ENCODE data around the gene DNAAF1.

The DNAAF1 gene

DNA sequence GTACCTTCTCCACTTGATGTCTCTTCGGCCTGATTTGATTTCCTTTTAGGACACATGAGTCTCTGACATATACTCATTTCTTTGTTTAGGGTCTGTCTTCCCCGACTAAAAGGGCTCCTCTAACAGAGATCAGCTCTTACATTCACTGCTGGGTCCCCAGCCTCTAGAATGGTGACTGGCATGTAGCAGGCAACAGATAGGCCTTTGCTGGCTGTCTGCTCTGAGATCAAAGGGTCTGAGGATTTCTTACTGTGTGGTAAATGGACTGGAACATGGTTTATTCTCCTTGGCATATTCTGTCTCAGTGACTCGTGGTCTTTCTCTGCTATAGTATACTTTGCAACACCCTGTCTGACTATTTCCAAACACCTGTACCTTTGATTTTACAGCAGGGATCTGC, 16.7 kb downstream of the DNAAF1 start:
- no peak for DNase-seq

DNA sequence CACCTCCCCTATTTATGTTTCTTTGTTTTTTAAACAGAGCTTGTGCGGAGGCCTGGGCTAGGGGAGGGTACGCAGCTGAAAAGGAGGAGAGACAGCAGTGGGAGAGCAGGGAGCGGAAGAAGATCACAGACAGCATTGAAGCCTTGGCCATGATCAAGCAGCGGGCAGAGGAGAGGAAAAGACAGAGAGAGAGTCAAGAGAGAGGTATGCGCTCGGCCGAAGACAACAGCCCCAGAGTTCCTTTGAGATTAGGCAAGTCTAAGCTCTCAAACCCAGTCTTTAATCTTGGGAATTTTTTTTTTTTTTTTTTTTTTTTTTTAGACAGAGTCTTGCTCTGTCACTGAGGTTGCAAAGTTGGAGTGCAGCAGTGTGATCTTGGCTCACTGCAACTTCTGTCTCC, 20.6 kb downstream of the DNAAF1 start:
- no peak for DNase-seq

DNA sequence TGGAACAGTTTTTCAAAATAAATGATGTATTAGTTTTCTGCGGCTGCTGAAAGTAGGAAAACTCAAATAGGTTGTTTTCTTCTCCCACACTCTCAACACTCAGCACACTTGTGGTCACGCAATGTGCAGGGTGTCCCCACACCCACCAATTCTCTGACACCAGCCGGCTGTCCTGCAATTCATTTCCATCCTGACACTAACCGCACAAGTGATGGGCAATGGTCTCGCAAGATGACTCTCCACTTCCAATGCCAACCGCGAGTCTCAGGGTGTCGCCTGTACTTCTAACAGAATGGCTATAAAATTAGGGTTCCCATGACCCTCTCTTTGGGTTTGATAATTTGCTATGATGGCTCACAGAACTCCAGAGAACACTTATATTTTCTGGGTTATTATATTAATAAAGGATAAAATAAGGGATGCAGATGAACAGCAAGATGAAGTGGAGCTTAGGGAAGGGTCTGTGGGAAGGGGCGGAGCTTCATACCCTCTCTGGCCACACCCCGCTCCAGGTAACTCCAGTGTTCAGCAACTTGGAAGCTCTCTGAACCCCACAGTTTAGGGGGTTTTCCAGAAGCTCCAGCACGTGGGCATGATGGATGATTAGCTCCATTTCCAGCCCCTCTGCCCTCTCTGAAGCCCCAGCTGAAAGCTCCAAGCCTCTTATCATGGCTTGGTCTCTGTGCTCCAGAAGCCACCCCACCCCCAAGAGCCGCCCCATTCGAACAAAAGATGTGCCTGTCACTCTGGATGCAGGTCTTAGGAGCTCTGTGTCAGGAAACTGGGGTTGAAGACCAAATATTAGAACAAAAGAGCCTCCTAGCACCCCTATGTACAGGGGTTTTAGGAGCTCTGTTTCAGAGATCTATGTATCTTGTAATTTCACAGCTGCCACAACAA, 21.9 kb downstream of the DNAAF1 start:
- no peak for DNase-seq

DNA sequence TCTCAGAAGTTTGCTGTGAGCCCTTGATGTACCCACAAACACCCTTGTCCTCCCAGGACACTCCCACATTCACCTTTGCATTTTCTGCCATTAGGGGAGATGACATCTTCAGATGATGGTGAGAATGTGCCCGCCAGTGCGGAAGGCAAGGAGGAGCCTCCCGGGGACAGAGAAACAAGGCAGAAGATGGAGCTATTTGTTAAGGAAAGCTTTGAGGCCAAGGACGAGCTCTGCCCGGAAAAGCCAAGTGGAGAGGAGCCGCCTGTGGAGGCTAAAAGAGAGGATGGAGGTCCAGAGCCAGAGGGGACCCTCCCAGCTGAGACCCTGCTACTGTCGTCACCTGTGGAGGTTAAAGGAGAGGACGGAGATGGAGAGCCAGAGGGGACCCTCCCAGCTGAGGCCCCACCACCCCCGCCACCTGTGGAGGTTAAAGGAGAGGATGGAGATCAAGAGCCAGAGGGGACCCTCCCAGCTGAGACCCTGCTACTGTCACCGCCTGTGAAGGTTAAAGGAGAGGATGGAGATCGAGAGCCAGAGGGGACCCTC, 24.7 kb downstream of the DNAAF1 start:
- DNase-seq, result no peak

DNA sequence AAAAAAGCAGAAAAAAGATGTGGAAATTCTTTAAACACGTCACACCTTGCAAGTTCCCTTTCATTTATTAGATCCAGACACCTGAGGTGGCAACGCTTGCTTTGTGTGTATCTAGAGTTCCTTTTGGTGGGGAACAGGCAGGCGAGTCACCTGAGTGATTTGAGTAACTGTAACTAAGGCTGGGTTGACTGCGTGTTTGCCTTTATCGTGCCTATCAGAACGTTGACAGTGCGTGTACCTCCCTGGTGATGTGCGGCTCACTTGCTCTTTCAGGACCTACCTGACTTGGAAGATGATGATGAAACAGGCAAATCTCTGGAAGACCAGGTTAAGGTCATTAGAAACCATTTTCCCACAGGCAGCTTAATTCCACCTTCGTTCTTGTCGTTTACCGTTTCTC, 29.3 kb downstream of the DNAAF1 start:
- DNase-seq, result no peak

DNA sequence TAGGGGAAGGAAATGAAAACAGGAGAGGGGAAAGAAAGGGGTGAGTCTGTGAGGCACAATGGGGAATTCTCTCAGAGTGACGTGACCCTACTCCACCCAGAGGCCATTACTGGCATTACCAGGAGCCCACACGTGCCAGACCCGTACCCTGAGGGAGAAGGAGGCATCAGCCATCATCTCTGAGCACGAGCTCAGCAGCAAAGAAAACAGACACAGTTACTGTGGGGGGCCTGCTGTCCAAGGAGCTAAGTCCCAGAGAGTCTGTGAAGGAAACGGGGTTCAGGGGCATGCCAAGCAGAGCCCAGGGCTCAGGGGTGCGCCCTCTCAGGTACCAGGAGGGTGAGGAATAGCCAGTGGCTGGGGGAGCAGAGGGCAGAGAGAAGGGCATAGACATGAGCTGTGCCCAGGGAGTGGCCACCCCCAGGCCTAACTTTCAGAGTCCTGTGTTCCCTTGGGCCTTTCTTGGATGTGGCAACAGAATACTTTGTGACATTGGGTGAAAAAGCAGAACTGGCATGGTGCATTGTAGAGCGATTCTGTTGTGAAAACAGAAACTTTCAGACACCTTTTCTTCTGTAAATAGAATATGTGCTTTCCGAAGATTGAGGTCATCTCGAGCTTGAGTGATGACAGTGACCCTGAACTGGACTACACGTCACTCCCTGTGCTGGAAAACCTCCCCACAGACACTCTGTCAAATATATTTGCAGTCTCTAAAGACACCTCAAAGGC, 30.4 kb downstream of the DNAAF1 start:
- DNase-seq, result peak; percentile 55

DNA sequence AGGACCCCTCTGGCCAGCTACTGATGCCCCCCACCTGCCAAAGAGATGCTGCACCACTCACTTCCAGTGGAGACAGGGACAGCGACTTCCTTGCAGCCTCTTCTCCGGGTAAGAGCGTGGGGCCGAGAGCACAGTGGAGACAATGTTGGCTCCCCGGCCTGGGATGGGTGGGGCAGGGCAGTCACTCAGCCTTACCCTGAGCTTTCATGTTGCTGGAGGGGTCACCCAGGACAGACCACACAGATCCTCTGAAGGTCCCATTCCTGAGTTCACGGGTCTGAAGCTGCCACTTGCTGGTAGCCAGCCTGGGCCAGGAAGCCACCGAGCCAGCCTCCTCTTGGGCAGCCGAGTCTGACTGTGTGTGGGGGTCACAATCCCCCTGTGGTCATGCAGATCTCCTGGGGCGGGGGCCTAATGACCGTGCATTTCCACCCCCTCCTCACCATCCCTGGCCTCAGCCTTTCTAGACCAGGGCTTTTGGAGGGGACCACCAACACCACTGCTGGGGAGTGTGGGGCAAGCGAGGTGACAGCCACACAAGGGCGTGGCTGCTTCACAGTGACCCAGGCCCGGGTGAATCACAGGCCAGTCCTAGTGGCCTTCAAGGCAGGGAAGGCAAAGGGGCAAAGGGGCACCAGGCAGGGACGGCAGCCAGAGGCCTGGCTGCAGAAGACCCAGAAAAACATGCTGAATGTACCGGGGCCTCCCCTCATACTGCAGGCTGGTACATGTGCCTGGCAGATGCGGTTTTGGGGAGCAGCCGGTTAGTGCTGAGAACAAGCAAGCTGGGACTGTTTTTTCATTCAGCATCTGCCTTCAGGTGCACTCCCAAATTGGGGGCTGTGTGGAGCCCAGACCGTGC, 31.3 kb downstream of the DNAAF1 start:
- no peak for DNase-seq

DNA sequence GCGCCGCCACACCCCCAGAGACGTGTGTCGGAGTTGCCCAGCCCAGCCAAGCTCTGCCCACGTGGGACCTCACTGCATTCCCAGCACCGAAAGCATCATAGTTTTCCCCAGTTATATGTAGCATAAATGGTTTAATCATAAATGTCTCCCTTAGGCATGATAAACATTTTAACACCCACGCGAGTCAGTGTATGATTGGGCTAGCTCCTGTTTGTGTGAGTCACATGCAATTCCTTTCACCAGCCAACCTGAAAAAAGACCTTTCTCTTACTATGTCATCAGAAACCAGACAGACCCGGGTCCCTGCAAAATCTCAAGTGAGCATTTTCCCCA, 32.6 kb downstream of the DNAAF1 start:
- no peak for DNase-seq

DNA sequence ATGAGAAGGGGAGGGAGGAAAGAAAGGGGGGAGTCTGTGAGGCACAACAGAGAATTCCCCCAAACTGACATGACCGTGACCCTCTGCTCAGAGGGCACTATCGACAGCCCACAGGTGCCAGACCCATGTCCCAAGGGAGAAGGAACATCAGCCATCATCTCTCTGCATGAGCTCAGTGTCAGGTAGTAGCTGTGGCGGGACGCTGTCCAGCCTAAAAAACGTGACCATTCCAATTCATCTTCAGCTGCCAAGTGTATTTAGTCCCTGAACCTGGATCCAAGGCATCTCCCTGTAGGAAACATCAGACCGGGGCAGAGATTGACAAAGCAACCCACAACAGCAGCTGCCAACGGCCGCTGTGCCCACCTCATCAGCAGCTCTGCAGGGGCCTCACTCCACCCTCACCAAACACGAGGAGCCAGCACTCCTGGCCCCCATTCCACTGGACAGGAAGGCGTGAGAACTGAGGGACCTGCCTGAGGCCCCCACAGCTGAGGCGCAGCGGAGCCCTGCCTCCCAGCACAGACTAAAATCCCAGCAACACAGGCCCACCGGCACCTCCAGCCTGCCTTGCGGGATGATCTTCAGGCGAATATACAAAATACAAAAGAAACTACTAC, 33.1 kb downstream of the DNAAF1 start:
- no peak for DNase-seq

DNA sequence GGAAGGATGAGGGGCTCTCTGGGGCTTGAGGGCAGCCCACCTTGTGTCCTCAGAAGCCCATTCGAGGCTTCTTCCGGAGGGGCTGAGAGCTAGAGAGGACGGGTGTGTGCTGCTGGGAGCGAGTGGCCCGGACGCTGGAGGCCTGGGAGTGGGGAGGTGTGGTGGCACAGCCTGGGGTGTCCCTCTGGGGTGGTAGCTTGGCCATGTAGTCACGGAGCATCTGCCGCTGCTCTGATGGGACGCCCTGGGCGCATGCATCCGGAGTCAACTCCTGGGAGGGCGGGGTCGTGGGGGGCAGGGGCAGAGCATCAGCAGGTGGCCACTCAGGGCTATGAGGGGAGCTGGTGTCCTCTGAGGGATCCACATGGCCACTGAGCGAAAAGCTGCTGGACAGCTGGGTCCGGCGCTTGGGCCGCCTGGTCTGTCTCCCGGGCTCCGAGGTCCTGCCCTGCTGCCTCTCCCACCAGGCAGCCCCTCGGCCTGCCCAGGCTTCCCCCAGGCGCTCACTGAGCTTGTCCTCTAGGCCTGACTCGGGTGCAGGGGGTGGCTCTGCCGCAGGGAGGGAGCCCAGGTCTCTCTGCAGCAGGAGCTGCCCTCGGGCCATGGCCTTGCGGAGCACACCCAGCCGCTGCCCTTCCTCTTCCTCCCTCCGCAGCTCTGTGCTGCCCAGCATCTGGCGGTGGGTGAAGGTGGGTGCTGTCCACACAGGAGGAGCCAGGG, 33.9 kb downstream of the DNAAF1 start:
- DNase-seq, result no peak

DNA sequence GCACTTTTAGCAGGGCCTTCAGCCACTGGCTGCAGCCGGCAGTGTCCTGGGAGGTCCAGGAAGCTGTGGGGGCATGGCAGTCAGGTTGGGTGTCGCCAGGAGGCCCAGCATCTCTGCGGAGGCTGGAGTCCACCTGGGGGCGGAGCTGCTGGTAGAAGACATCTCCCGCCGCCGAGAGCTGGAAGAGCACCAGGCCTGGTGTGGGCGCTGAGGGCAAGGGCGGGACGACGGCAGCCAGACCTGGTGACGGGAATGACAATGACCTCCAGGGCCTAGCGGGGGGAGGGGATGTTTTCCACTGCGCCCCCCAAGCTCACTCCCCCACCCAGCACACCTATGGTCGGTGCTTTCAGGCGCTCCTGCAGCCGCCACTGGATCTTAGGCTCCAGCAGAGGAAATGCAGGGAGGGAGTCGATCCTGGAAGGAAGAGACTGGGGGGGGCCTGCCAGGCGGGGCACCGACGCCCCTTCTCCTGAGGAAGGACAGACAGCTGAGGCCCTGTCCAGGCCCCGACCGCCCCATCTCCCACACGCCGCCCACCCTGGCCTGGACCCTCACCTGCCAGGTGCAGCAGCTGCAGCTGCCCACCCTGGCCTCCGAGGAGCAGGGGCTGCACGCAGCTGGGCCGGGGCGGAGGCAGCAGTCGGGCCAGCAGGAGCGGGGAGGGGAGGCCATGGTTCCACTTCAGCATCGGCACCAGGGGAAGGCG, 34.7 kb downstream of the DNAAF1 start:
- no peak for DNase-seq

DNA sequence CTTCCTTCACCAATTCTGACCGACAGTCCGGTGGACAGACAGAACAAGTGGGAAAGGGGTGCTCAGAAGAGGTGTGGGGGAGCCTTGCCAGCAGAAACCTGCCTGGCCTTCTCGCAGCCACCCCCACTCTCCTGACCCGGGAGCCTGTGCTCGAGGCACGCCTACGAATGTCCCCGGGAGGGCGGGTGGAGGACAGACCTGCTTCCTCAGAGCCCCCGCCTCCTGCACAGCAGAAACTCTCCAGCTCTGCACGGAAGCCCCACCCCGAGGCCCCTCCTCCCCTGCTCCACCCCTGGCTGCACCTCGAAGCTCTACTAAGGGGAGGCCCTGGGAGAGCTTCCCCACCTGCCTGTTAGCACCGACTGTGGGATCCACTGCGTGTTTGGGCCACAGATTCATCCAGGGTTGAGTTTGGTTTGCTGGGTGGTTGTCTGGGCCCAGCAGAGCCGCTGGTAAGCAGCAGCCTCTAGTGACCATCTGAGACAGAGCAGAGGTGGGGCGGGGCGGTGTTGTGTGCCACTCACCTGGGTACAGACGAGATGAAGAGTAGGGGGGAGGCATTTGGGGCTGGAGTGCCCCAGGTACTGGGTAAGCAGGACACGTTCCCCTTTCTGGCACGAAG, 35.5 kb downstream of the DNAAF1 start:
- DNase-seq, result no peak

DNA sequence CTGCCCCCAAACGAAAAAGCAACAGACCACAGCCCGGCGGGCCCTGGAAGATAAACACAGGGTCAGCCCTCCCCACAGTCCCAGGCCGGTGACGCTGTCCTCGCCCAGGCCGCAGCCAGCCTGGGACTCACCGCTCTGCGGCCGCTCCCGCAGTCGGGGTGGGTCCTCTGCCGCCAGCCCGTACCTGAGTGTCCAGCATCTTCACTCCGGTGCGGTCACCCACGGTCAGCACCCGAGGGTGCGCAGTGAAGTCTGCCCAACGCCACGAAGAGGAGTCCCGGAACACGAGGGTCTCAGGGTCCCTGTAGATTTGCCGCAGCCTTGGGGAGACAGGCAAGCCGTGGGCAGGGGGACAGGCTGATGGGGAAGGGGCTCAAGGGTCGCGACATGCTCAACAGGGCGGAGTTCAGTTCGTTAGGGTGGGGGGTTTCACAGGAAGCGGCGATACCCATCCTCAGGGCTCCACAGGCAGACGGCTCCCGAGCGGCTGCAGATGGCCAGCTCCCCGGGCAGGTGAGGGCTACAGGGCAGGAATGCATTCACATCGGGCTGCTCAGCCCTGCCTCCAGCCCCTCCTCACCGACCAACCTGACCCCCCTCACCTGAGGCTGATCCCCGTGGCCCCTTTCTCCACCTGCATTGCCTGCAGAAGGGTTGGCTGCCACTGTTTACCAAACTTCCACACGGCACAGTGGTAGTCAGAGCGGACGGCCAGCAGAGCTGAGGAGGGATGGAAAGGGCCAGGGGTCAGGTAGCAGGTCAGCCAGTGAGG, 36.2 kb downstream of the DNAAF1 start:
- no peak for DNase-seq

DNA sequence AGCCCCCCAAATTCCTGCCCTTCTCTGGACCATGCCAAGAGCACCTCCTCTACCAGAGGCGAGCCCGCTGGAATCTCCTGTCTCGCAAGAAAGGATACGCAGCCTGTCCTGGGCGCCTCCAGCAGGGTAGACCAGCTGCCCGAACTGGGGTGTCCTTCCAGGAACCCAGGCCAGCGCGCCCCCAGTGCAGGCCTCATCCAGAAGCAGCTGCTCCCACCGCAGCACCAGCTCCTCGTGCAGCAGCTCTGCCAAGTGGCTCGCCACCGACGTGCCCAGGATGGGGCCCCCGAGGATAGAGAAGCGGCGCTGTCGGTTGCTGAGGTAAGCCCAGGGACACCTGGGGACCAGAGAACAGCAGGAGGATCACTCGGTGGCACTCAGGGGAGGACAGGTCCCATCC, 37.0 kb downstream of the DNAAF1 start:
- DNase-seq, result no peak

DNA sequence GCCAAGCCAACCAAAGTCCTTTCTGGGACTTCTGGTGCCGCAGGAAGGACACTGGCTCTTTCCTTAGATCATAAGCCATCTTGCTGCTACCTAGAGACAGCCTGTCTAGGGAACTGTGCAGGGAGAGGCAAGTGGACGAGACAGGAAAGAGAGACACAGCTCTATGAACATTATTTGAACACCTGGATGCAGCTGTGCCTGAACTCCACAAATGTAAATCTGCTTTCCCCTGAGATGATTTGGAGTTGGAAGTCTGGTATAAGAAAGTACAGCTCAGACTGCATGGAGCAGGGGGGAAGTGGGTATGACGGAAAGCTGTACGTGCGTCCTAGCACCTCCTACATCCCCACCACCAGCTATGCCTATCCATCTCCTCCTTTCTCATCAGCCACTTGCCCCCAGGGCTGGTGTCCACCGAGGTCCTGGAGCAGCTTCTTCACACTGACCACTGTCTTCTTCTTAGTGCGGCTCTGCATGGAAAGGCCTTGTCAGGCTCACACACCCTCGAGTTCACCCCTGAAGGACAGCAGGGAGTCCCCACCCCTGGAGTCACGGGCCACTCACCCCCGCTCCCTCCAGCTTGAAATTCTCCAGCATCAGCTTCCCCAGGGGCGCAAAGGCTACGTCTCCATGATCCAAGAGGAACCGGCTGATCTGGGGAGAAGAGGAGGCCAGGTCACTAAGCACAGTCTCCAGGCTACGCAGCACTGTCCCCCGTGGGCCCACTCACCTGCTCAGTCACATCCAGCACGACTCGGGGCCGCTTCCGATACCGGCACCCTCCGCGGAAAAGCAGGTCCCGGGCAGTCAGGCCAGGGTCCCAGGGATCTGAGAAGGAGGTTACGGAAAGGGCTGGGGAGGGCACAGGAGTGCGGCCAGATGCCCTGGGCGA, 37.8 kb downstream of the DNAAF1 start:
- DNase-seq, result no peak

DNA sequence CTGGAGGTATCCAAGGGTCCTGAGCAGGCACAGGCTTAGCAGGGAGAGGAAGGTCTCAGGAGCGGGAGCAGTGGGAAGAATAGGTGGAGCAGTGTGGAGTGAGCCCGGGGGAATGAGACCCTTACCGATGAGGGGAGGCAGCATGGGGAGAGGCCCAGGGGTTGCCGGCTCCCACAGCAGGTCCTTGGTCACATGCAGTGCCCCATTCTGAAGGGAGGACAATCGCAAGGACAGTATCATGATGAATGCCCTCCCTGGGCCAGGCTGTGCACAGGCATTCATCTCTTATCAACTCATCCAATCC, 38.4 kb downstream of the DNAAF1 start:
- DNase-seq, result no peak

DNA sequence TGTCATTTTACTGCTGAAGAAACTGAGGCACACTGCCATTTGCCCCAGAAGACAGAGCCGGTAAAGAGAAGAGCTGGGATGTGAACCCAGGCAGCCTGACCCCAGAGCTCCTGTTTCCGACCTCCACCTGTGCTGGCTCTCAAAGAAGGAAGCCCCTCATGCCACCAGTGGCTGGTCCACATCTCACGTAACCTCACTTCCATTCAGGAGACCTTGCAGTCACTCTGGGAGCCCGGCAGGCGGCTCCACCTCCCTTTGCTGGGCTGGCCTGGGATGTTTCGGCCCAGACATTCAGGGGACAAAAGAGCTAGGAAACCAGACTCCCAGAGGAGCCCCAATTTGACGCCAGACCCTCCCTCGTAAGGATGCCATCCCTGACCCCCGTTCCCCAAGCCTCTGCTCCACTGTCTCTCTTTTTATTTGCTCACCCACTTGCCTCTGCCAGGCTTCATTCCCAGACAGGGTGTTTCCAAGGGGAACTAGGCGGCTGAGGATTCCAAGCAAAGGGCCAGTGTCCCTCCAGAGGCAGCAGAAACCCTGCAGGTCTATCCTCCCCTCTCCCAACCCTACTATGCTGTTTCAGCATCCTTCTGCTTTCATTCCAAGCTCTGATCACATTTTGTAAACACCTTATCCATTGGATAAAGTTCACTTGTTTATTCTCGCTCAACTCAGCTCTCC, 38.9 kb downstream of the DNAAF1 start:
- no peak for DNase-seq

DNA sequence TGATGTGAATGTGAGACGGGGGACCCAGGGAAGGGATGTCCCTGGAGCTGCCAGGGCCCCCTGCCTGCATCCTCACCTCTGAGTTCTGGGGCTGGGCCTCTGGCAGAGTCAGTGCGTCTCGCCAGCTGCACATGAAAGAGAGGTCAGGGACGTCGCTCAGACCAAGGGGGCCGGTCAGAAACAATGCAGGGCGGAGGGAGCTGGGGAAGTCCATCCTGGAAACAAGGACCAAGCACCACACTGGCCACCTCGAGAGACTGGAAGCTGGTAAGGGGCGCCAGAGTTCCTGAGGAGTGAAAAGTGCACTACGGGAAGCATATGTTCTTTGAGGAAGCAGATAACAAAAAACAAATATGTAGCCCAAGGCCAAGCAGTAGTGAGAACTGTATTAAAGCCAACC, 39.7 kb downstream of the DNAAF1 start:
- DNase-seq, result no peak
